Psoas muscle (tissue), 8 donors: ENCODE results near the gene CD27. TPM values are rescaled to one million over a fixed set of nuclear protein-coding genes. Genes with fewer than 3 reads are reported as not detected.
A peak's percentile ranks its signal among the peaks of the same experiment; 100 is the strongest.
"Not testable (repeated sequence)": the region's sequence is repeated elsewhere in the genome, so short reads cannot be mapped to it uniquely, and the experiment has no call there.

Experiments used
- ATAC-seq, 4 donors: fragments of 200-7000 bp; cut with Tn5 transposase; one replicate each; pipeline ENCODE4 v1.9.1; 2020; ENCODE audit warnings: moderate library complexity in 3 of 4, mild to moderate bottlenecking in 2 of 4
- DNase-seq, 2 donors: peaks; one replicate each; pipeline ENCODE4 v3.0.0-alpha.2; 2020
- H3K27ac ChIP-seq: fragments of 200-600 bp; one replicate; pipeline ENCODE4 v1.8.0; 2022
- H3K27me3 ChIP-seq, 3 donors: fragments of 200-600 bp in 1 of 3; one replicate each; pipeline versions ENCODE4 v1.6.1 to v1.8.0; 2013 to 2022; ENCODE audit warnings: low read length in 2 of 3, mild to moderate bottlenecking in 2 of 3, moderate library complexity in 1 of 3; ENCODE audit not compliant: insufficient read depth in 3 of 3
- H3K36me3 ChIP-seq, 2 donors: fragments of 200-600 bp in 1 of 2; one replicate each; pipeline versions ENCODE4 v1.6.1 to v1.8.0; 2013 to 2022; ENCODE audit warnings: low read depth in 1 of 2, mild to moderate bottlenecking in 1 of 2, moderate library complexity in 1 of 2; ENCODE audit not compliant: insufficient read depth in 1 of 2
- H3K4me1 ChIP-seq: fragments of 200-600 bp; one replicate; pipeline ENCODE4 v1.8.0; 2022
- H3K4me3 ChIP-seq: fragments of 200-600 bp; one replicate; pipeline ENCODE4 v1.8.0; 2022; ENCODE audit warnings: mild to moderate bottlenecking
- H3K9me3 ChIP-seq: fragments of 200-600 bp; one replicate; pipeline ENCODE4 v1.8.0; 2022
- WGBS, 3 donors: extraction: QIAGEN DNeasy Blood & Tissue Kit; methylation state at CpG; one replicate each; pipeline versions ENCODE4 v1.1.6 to v1.1.7; 2013; 5-methylcytosine and 5-hydroxymethylcytosine counted together
- intact Hi-C, 2 donors: fragments of 100-400 bp; cut with DNase I; formaldehyde crosslinking; loops; one replicate each; pipeline versions ENCODE4 v1.11.0 to v1.14.2; 2022
- polyA plus RNA-seq, 3 donors: library from polyadenylated mRNA; stranded (reverse); fragments of 200-250 nt; gene quantifications; one replicate each; pipeline ENCODE4 v1.2.3, GENCODE V29; 2013
- total RNA-seq, 4 donors: library from RNA; stranded (reverse); fragmentation: NEBNext Ultra II Directional in 2 of 4; extraction: Animal tissue kit (Norgen Biotek cat#: 25700) in 2 of 4; gene quantifications; one replicate each; pipeline versions ENCODE4 v1.2.1 to v1.2.4, GENCODE V29; 2021 to 2023
- TF ChIP-seq, protein P1 (sequence below): fragments of 200-600 bp; IDR thresholded peaks from one replicate; pipeline ENCODE4 v1.8.0; 2022; ENCODE audit warnings: antibody characterized with exemption
- donor health status: healthy with polysubstance abuse.
- donor health status: DM: no; HTN: no; CAD: no; lungs with moderate emphysema.
- donor health status: Bipolar disorder and iron deficiency.
- donor health status: healthy.
- donor health status: DM: yes; HTN: yes; CAD: no.
- donor health status: DM: no; HTN: no; CAD: no.
- donor health status: DM: no; HTN: no; CAD: no.
- donor health status: DM: yes; HTN: yes; CAD: no.

CD27 gene
- total and polyA plus RNA-seq, 7 donors = 0.10 to 0.29 (median 0.28) TPM; not detected in 4

DNA sequence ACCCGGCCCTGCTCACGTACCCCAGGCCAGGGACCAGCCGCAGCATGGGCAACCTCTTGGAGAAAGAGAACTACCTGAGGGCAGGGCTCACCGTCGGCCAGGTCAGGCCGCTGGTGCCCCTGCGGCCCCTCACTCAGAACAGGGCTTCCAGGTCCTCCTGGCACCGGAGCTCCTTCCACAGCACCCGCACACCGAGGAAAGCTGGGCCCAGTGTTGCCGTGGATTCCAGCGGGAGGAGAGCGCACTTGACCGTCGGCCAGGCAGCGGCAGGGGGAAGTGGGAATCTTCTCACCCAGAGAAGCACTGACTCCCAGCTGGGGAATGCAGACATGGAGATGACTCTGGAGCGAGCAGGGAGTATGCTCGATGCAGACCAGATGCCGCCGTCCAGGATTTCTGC is 33.7 kb downstream of the CD27 start:
- no peaks in the 10 kb centered on the region for H3K36me3 ChIP-seq
- no peak overlapping the region for H3K27ac ChIP-seq
- ATAC-seq = no peak
- H3K27me3 ChIP-seq = no peaks in the 10 kb centered on the region
- intact Hi-C loops = no loop called here
- no peak for DNase-seq
- H3K9me3 ChIP-seq = no peaks in the 10 kb centered on the region
- H3K4me3 ChIP-seq = no peak overlapping the region
- WGBS, 3 donors = 81 to 85% (median 84%) methylated on average over 19 to 20 of the region's 20 CpGs
- TF ChIP-seq, protein P1, sequence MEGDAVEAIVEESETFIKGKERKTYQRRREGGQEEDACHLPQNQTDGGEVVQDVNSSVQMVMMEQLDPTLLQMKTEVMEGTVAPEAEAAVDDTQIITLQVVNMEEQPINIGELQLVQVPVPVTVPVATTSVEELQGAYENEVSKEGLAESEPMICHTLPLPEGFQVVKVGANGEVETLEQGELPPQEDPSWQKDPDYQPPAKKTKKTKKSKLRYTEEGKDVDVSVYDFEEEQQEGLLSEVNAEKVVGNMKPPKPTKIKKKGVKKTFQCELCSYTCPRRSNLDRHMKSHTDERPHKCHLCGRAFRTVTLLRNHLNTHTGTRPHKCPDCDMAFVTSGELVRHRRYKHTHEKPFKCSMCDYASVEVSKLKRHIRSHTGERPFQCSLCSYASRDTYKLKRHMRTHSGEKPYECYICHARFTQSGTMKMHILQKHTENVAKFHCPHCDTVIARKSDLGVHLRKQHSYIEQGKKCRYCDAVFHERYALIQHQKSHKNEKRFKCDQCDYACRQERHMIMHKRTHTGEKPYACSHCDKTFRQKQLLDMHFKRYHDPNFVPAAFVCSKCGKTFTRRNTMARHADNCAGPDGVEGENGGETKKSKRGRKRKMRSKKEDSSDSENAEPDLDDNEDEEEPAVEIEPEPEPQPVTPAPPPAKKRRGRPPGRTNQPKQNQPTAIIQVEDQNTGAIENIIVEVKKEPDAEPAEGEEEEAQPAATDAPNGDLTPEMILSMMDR = no peak
- no peaks in the 10 kb centered on the region for H3K4me1 ChIP-seq

DNA sequence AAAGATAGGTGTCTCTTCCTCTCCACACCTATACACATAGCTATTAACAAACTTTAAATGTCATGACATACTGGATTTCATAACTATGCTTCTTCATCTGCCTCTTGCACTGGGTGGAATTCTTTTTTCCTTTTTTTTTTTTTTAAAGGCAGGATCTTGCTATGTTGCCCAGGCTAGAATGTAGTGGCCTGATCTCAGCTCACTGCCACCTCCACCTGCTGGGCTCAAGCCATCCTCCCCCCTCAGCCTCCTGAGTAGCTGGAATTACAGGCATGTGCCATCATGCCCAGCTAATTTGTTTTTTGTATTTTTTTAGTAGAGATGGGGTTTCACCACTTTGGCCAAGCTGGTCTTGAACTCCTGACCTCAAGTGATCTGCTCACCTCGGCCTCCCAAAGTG is 43.5 kb downstream of the CD27 start:
- Histone ChIP-seq H3K9me3 (no peaks in the 10 kb centered on the region), H3K27ac (no peak overlapping the region), H3K27me3 (no peaks in the 10 kb centered on the region), H3K4me3 (no peak overlapping the region), H3K36me3 (peaks cover 6 to 18% of the 10 kb centered on the region in 2 donors), H3K4me1 (peaks cover 6% of the 10 kb centered on the region)
- intact Hi-C loops = no loop called here
- no peak for DNase-seq
- TF ChIP-seq, protein P1 = no peak
- 74 to 83% (median 74%) methylated on average over 1 of the region's 1 CpG for WGBS, 3 donors
- ATAC-seq = no peak

DNA sequence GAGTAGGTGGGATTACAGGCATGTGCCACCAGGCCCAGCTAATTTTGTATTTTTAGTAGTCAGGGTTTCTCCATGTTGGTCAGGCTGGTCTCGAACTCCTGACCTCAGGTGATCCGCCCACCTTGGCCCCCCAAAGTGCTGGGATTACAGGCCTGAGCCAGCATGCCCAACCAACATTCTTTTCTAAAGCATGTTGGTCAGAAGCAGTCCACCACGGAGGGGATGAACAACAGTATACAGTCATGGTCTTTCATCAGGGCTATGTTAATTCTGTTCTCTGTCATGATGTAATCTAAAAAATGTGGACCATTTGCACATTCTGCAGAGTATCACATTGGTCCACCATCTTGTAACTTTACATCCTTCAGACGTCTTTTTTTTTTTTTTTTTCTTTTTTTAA is 44.7 kb downstream of the CD27 start:
- ATAC-seq = no peak
- TF ChIP-seq, protein P1 = no peak
- no peak overlapping the region for H3K4me3 ChIP-seq
- 60 to 70% (median 60%) methylated on average over 4 of the region's 4 CpGs for WGBS, 3 donors
- no peak overlapping the region for H3K27ac ChIP-seq
- intact Hi-C loops = no loop called here
- DNase-seq = no peak
- no peaks in the 10 kb centered on the region for H3K9me3 ChIP-seq
- H3K4me1 ChIP-seq = peaks cover 8% of the 10 kb centered on the region
- peaks cover 6 to 18% of the 10 kb centered on the region in 2 donors for H3K36me3 ChIP-seq
- H3K27me3 ChIP-seq = no peaks in the 10 kb centered on the region

DNA sequence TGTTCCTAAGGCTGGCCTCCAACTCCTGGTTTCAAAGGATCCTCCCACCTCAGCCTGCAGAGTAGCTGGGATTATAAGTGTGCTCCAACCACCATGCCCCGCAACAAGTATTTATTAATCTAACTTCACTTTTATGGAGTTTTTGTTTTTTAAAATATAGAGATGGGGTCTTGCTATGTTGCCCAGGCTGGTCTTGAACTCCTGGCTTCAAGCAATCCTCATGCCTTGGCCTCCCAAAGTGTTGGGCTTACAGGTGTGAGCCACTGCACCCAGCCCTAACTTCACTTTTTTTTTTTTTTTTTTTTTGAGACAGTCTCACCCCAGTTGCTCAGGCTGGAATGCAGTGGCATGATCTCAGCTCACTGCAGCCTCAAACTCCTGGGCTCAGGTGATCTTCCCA is 45.9 kb downstream of the CD27 start:
- not testable (repeated sequence) for H3K27me3 ChIP-seq, ATAC-seq, H3K4me3 ChIP-seq, H3K27ac ChIP-seq, H3K9me3 ChIP-seq, DNase-seq
- Histone ChIP-seq H3K4me1 (peaks cover 21% of the 10 kb centered on the region), H3K36me3 (peaks cover 6 to 26% of the 10 kb centered on the region in 2 donors)
- intact Hi-C loops = loop anchor here in 1 of 2 donors (5.0 to 10.0 kb wide), 2 partner anchors 42 to 194 kb away; partner anchors contain the start of genes GAPDH and ZNF384
- WGBS, 3 donors = 96 to 100% (median 97%) methylated on average over 1 of the region's 1 CpG

DNA sequence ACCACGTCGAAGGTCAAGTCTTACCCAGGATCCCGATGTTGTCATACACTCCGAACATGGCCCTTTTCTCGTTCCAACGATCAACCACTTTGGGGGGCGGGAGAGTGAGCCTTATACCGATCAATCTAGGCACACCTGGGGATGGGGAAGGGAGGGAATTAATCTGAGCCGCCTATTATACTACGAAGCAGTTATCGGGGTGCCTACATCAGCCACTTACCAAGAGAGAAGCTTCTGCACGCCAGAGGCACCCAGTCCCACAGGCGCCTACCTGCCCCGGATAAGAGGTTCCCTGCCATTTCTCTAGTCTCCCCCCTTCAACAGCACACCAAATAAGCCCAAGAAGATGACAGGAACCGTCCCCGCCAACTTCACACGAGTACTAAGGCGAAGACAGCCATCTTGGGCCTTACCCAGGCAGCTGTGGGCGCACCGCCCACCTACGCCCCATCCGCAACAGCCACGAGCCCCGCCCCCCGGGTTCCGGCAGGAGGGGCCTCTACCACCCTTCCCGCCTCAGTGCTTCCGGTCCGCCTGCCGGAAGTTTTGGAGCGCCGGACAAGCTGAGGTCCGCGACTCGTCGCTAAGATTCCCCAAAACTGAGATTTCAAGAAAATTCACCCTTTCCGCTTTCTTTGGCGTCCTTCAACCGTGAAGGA is 48.2 kb downstream of the CD27 start, which contains the start of gene MRPL51:
TSS of gene MRPL51 (minus strand) at position 425 of the 659 bp plus-strand sequence. CDS start at position 299, 126 bp downstream.
- TF ChIP-seq, protein P1 = no peak
- WGBS, 3 donors = 0 to 1% (median 1%) methylated on average over 38 to 39 of the region's 39 CpGs
- peak; percentile 98 to 99 for DNase-seq

More for the DNA sequence above, 48.2 kb downstream of the CD27 start, which contains the start of gene MRPL51:
- H3K27ac ChIP-seq = peak within 1 kb of the TSS; percentile 99
- peak within 1 kb of the TSS; percentile 89 for H3K4me3 ChIP-seq
- intact Hi-C loops = loop anchor here in 1 of 2 donors (1.0 to 10.0 kb wide), 3 partner anchors 23 to 192 kb away; partner anchors contain the start of genes GAPDH, VAMP1 and ZNF384
- H3K27me3 ChIP-seq = no peaks in the 10 kb centered on the region
- ATAC-seq = peak; percentile 94 to 96 (median 96)
- peaks cover 6 to 48% of the 10 kb centered on the region in 2 donors for H3K36me3 ChIP-seq
- peaks cover 21% of the 10 kb centered on the region for H3K4me1 ChIP-seq
- no peaks in the 10 kb centered on the region for H3K9me3 ChIP-seq
